Measurements from ENCODE around the gene JOSD2. TPM values are rescaled to one million over a fixed set of nuclear protein-coding genes. Genes with fewer than 3 reads are reported as not detected.

JOSD2 gene
- total RNA-seq, 1 donor from 2014 or later = 21.0 TPM

- CTCF ChIA-PET = no interaction called here
- peaks cover 10% of the 10 kb centered on the region for H3K4me1 Mint-ChIP-seq
- no peak for ATAC-seq (ENCODE audit: low read depth)
- no peak overlapping the region for H3K27ac Mint-ChIP-seq
- no peaks in the 10 kb centered on the region for H3K9me3 Mint-ChIP-seq
- H3K4me3 Mint-ChIP-seq = no peak overlapping the region
- TF ChIP-seq CTCF (IDR thresholded peaks at IDR 0.05) = no peak
- no peak for DNase-seq
- intact Hi-C loops (cut with micrococcal nuclease) = no loop called here
- H3K36me3 Mint-ChIP-seq (ENCODE audit: low read depth) = peaks cover 3% of the 10 kb centered on the region
- POLR2A ChIA-PET = interaction anchor here (0.6 kb wide), 1 partner anchor 12 kb away, joined by 5 read pairs; no protein-coding TSS in a partner anchor
- no peaks in the 10 kb centered on the region for H3K27me3 Mint-ChIP-seq
Observed at GRCh38 chr19:50496189-50497021, 14.6 kb downstream of the JOSD2 start.

- Mint-ChIP-seq H3K4me3 (no peak overlapping the region), H3K36me3 (ENCODE audit: low read depth) (peaks cover 3% of the 10 kb centered on the region), H3K4me1 (peaks cover 18% of the 10 kb centered on the region), H3K27ac (no peak overlapping the region), H3K9me3 (no peaks in the 10 kb centered on the region), H3K27me3 (no peaks in the 10 kb centered on the region)
- POLR2A ChIA-PET = no interaction called here
- ATAC-seq (ENCODE audit: low read depth) (no peak), DNase-seq (no peak)
- no peak for TF ChIP-seq CTCF (IDR thresholded peaks at IDR 0.05)
- CTCF ChIA-PET = no interaction called here
- intact Hi-C loops (cut with micrococcal nuclease) = no loop called here
Observed at GRCh38 chr19:50495020-50495531, 15.9 kb downstream of the JOSD2 start.

GRCh38 chr19:50494186-50495019, 16.6 kb downstream of the JOSD2 start:
- peaks cover 5% of the 10 kb centered on the region for H3K36me3 Mint-ChIP-seq (ENCODE audit: low read depth)
- CTCF ChIA-PET = no interaction called here
- no peak for ATAC-seq (ENCODE audit: low read depth)
- H3K9me3 Mint-ChIP-seq = no peaks in the 10 kb centered on the region
- POLR2A ChIA-PET = interaction anchor here (0.6 kb wide), 1 partner anchor 63 kb away, joined by 4 read pairs; no protein-coding TSS in a partner anchor
- peaks cover 18% of the 10 kb centered on the region for H3K4me1 Mint-ChIP-seq
- DNase-seq = no peak
- H3K27me3 Mint-ChIP-seq = no peaks in the 10 kb centered on the region
- no peak overlapping the region for H3K4me3 Mint-ChIP-seq
- no peak overlapping the region for H3K27ac Mint-ChIP-seq
- TF ChIP-seq CTCF (IDR thresholded peaks at IDR 0.05) = no peak
- intact Hi-C loops (cut with micrococcal nuclease) = no loop called here

- intact Hi-C loops (cut with micrococcal nuclease) = no loop called here
- ATAC-seq (ENCODE audit: low read depth) = no peak
Observed at GRCh38 chr19:50493171-50493570, 17.8 kb downstream of the JOSD2 start.

More at GRCh38 chr19:50493171-50493570, 17.8 kb downstream of the JOSD2 start:
- Mint-ChIP-seq H3K4me1 (peaks cover 24% of the 10 kb centered on the region), H3K9me3 (no peaks in the 10 kb centered on the region), H3K36me3 (ENCODE audit: low read depth) (peaks cover 5% of the 10 kb centered on the region), H3K27ac (no peak overlapping the region), H3K27me3 (no peaks in the 10 kb centered on the region), H3K4me3 (no peak overlapping the region)
- CTCF ChIA-PET = no interaction called here
- DNase-seq = no peak
- no peak for TF ChIP-seq CTCF (IDR thresholded peaks at IDR 0.05)
- POLR2A ChIA-PET = no interaction called here

Data from activated B cell treated with CpG ODN at 0.5 μM for 24 hours (primary cell).